ENCODE data around the gene TMEM208.

TMEM208 gene

GRCh38 chr16:67271446-67271845, 44.5 kb downstream of the TMEM208 start:
- in situ Hi-C loops (cut with MboI; ENCODE audit: low sequenced_read_pairs), result no loop called here

- in situ Hi-C loops (cut with MboI; ENCODE audit: low sequenced_read_pairs), result no loop called here
Measured at GRCh38 chr16:67275321-67275720, 48.4 kb downstream of the TMEM208 start.

GRCh38 chr16:67277294-67277998, 50.5 kb downstream of the TMEM208 start:
- in situ Hi-C loops (cut with MboI; ENCODE audit: low sequenced_read_pairs), result no loop called here

- in situ Hi-C loops (cut with MboI; ENCODE audit: low sequenced_read_pairs), result no loop called here
Measured at GRCh38 chr16:67277999-67278772, 51.3 kb downstream of the TMEM208 start.

All from HL-60/S4 treated with phorbol 12-myristate 13-acetate at 8.2 ng/mL for 4 days and 3 days (cell line).